ENCODE data around the gene SLC22A12. TPM values are rescaled to one million over a fixed set of nuclear protein-coding genes. Genes with fewer than 3 reads are reported as not detected.
"Not testable (repeated sequence)": the region's sequence is repeated elsewhere in the genome, so short reads cannot be mapped to it uniquely, and the experiment has no call there.

Gene SLC22A12
- total RNA-seq, 4 donors from 2014 or later = 0.56 TPM; not detected in 3

- TF ChIP-seq CTCF (IDR thresholded peaks at IDR 0.05) = no peak
- ATAC-seq (ENCODE audit: low FRiP score) (no peak), DNase-seq (ENCODE audit: low spot score) (no peak)
These were observed 32.2 kb upstream of the SLC22A12 start for GRCh38 chr11:64558869-64559268.

GRCh38 chr11:64559351-64560138, 31.5 kb upstream of the SLC22A12 start:
- TF ChIP-seq CTCF (IDR thresholded peaks at IDR 0.05) = no peak
- no peak for DNase-seq (ENCODE audit: low spot score)
- ATAC-seq (ENCODE audit: low FRiP score) = no peak

GRCh38 chr11:64560139-64560771, 30.8 kb upstream of the SLC22A12 start:
- ATAC-seq (ENCODE audit: low FRiP score) (no peak), DNase-seq (ENCODE audit: low spot score) (no peak)
- TF ChIP-seq CTCF (IDR thresholded peaks at IDR 0.05) = no peak

GRCh38 chr11:64560941-64561340, 30.1 kb upstream of the SLC22A12 start:
- no peak for DNase-seq (ENCODE audit: low spot score)
- TF ChIP-seq CTCF (IDR thresholded peaks at IDR 0.05) = no peak
- no peak for ATAC-seq (ENCODE audit: low FRiP score)

- not testable (repeated sequence) for DNase-seq (ENCODE audit: low spot score); ATAC-seq (ENCODE audit: low FRiP score)
These were observed 29.6 kb upstream of the SLC22A12 start for GRCh38 chr11:64561429-64561828.

GRCh38 chr11:64561984-64562722, 28.9 kb upstream of the SLC22A12 start:
- no peak for TF ChIP-seq CTCF (IDR thresholded peaks at IDR 0.05)
- ATAC-seq (ENCODE audit: low FRiP score) (no peak), DNase-seq (ENCODE audit: low spot score) (no peak)

GRCh38 chr11:64562723-64563351, 28.2 kb upstream of the SLC22A12 start:
- DNase-seq (ENCODE audit: low spot score) = no peak
- no peak for TF ChIP-seq CTCF (IDR thresholded peaks at IDR 0.05)
- no peak for ATAC-seq (ENCODE audit: low FRiP score)
